HepG2 (cell line): ENCODE measurements around the gene SMIM21. TPM values are rescaled to one million over a fixed set of nuclear protein-coding genes. Genes with fewer than 3 reads are reported as not detected.

Experiments
- ATAC-seq: fragments of 200-7000 bp; cut with Tn5 transposase; 3 replicates; pipeline ENCODE4 v1.9.1; 2020; ENCODE audit warnings: mild to moderate bottlenecking, moderate library complexity
- BruUV-seq: library from RNA; stranded (reverse); fragments of 400-500 nt; replicated peaks from 2 replicates; lab custom pipeline; 2021; lab: Mats Ljungman, UMichigan
- CTCF ChIA-PET: fragments of 300-600 bp; formaldehyde crosslinking; extraction: SDS; loops from one replicate; lab custom pipeline; 2021; ENCODE audit warnings: low total read pairs, inconsistent platforms, low intra/inter-chr PET ratio; lab: Yijun Ruan, JAX
- POLR2A ChIA-PET: fragments of 350-600 bp; sonication (Branson Sonifier 250); formaldehyde crosslinking; loops from one replicate; lab custom pipeline; 2020; ENCODE audit warnings: antibody characterized with exemption, inconsistent platforms; lab: Yijun Ruan, JAX
- DNase-seq: peaks from one replicate; pipeline ENCODE4 v3.0.0-alpha.2; 2015; ENCODE audit warnings: low spot score
- FAIRE-seq: peaks from 3 replicates; lab custom pipeline; 2011; peaks lifted over from hg19 to GRCh38; lab: Jason Lieb, UNC
- H2AFZ ChIP-seq: one replicate; pipeline ENCODE4 v1.6.1; 2011; ENCODE audit warnings: low read length, inconsistent platforms
- H3K27ac ChIP-seq: fragments of 300-600 bp; 3 replicates; pipeline ENCODE4 v1.8.0; 2011; ENCODE audit warnings: mixed run types, mild to moderate bottlenecking, mixed read lengths, low read length, inconsistent platforms; ENCODE audit not compliant: insufficient read depth; ENCODE audit errors: extremely low read length
- H3K27me3 ChIP-seq, 2 experiments: fragments of 200-600 bp in 1 of 2; 2 replicates in 1 of 2; 3 replicates in 1 of 2; pipeline versions ENCODE4 v1.6.0 to v1.8.0; 2011; ENCODE audit warnings: low read length in 2 of 2, mild to moderate bottlenecking in 2 of 2, moderate library complexity in 2 of 2, inconsistent platforms in 1 of 2; ENCODE audit not compliant: insufficient read depth in 2 of 2, control insufficient read depth in 1 of 2
- H3K36me3 ChIP-seq, 2 experiments: fragments of 200-600 bp in 1 of 2; replicated peaks in 1 of 2; 2 replicates in 1 of 2; 3 replicates in 1 of 2; pipeline versions ENCODE4 v1.5.1 to v1.8.0; 2011; ENCODE audit warnings: low read length in 2 of 2, inconsistent platforms in 1 of 2; ENCODE audit not compliant: insufficient read depth in 2 of 2, control insufficient read depth in 1 of 2
- H3K4me1 ChIP-seq: 2 replicates; pipeline ENCODE4 v1.5.1; 2012; ENCODE audit warnings: low read length, inconsistent platforms; ENCODE audit not compliant: insufficient read depth
- H3K4me2 ChIP-seq: 2 replicates; pipeline ENCODE4 v1.6.0; 2011; ENCODE audit warnings: low read depth, low read length, inconsistent platforms
- H3K4me3 ChIP-seq, 3 experiments: fragments of 200-600 bp in 1 of 3; sonication (generic), shearing (Covaris generic) in 1 of 3; replicated peaks in 1 of 3; 2 replicates each; pipeline ENCODE4 v1.5.1; 2011 to 2016; ENCODE audit warnings: low read length in 3 of 3, inconsistent platforms in 2 of 3, low read depth in 2 of 3, mild to moderate bottlenecking in 2 of 3, control low read depth in 1 of 3, mixed read lengths in 1 of 3; ENCODE audit not compliant: insufficient read depth in 1 of 3
- H3K79me2 ChIP-seq: one replicate; pipeline ENCODE4 v1.6.1; 2011; ENCODE audit warnings: low read length, inconsistent platforms; ENCODE audit not compliant: insufficient read depth
- H3K9ac ChIP-seq: 2 replicates; pipeline ENCODE4 v1.6.0; 2011; ENCODE audit warnings: mild to moderate bottlenecking, low read depth, low read length, inconsistent platforms; ENCODE audit not compliant: insufficient read depth
- H3K9me3 ChIP-seq: 2 replicates; pipeline ENCODE4 v1.5.1; 2012; ENCODE audit warnings: mild to moderate bottlenecking, low read length
- H4K20me1 ChIP-seq: 2 replicates; pipeline ENCODE4 v1.6.0; 2011; ENCODE audit warnings: inconsistent platforms, mild to moderate bottlenecking, low read length, moderate library complexity; ENCODE audit not compliant: insufficient read depth
- ATM ChIP-seq: fragments of 450-650 bp; IDR thresholded peaks from 2 replicates; pipeline ENCODE4 v1.7.1; 2017; ENCODE audit warnings: mild to moderate bottlenecking, borderline replicate concordance
- DR1 ChIP-seq: sonication (generic); formaldehyde crosslinking; IDR thresholded peaks from 2 replicates; pipeline ENCODE4 v1.8.0; 2021; ENCODE audit warnings: mild to moderate bottlenecking, missing genetic modification reagents, inconsistent platforms
- HOXA3 ChIP-seq: sonication (generic); formaldehyde crosslinking; IDR thresholded peaks from 2 replicates; pipeline ENCODE4 v1.5.0; 2020; ENCODE audit warnings: missing genetic modification reagents
- MIXL1 ChIP-seq: IDR thresholded peaks from 2 replicates; pipeline ENCODE4 v1.6.1; 2016
- NAIF1 ChIP-seq: sonication (generic); formaldehyde crosslinking; IDR thresholded peaks from 2 replicates; pipeline ENCODE4 v1.5.0; 2020; ENCODE audit warnings: mild to moderate bottlenecking, missing genetic modification reagents, borderline replicate concordance
- RXRB ChIP-seq: IDR thresholded peaks from 2 replicates; pipeline ENCODE4 v1.6.1; 2016; ENCODE audit warnings: borderline replicate concordance, missing genetic modification reagents, missing compliant biosample characterization
- ZNF724P ChIP-seq: sonication (generic); formaldehyde crosslinking; IDR thresholded peaks from 2 replicates; pipeline ENCODE4 v1.8.0; 2022; ENCODE audit warnings: missing genetic modification reagents, borderline replicate concordance
- ZNF776 ChIP-seq: sonication (generic); formaldehyde crosslinking; IDR thresholded peaks from 2 replicates; pipeline ENCODE4 v1.4.0; 2020; ENCODE audit warnings: mild to moderate bottlenecking, missing genetic modification reagents
- ZSCAN22 ChIP-seq: sonication (generic); formaldehyde crosslinking; IDR thresholded peaks from 2 replicates; pipeline ENCODE4 v1.4.0; 2020; ENCODE audit warnings: mild to moderate bottlenecking, missing genetic modification reagents
- WGBS: methylation state at CpG from one replicate; pipeline ENCODE4 v1.1.6; 2017; ENCODE audit warnings: low lambda C conversion rate; 5-methylcytosine and 5-hydroxymethylcytosine counted together
- in situ Hi-C: cut with HindIII; loops from 2 replicates; pipeline ENCODE4 v1.10.0; 2017; ENCODE audit warnings: low pct_unique_long_range_greater_than_20kb; ENCODE audit not compliant: extremely low pct_ligation_motif_present
- intact Hi-C: fragments of 100-400 bp; cut with micrococcal nuclease; formaldehyde crosslinking; loops from one replicate; pipeline ENCODE4 v1.10.0; 2022; ENCODE audit not compliant: unreplicated experiment
- polyA plus RNA-seq, 8 experiments: library from polyadenylated mRNA; depleted of rRNA in 3 of 8; stranded (reverse) in 7 of 8; unstranded in 1 of 8; fragments of >200 nt; fragmentation: Illumina TruSeq in 4 of 8; extraction: Trizol in 4 of 8; gene quantifications; 2 replicates each; pipeline versions ENCODE4 v1.2.1 to v1.2.3, GENCODE V29; 2011 to 2016; ENCODE audit warnings: low read depth in 4 of 8, missing spikeins in 1 of 8, mixed read lengths in 1 of 8; ENCODE audit not compliant: insufficient read depth in 1 of 8
- total RNA-seq, 5 experiments: library from RNA; depleted of rRNA; stranded (reverse); fragments of >200 nt; fragmentation: Illumina TruSeq; extraction: Trizol; gene quantifications; 2 replicates each; pipeline ENCODE4 v1.2.3, GENCODE V29; 2016; ENCODE audit warnings: low read depth in 1 of 5
- TF ChIP-seq, protein P1 (sequence below): sonication (generic); formaldehyde crosslinking; IDR thresholded peaks from 2 replicates; pipeline ENCODE4 v1.8.0; 2022; ENCODE audit warnings: mild to moderate bottlenecking, missing genetic modification reagents
- TF ChIP-seq, protein P2 (sequence below): IDR thresholded peaks from 2 replicates; pipeline ENCODE4 v1.6.1; 2012; ENCODE audit warnings: low read depth, low read length, improper control_type of control experiment
- TF ChIP-seq, protein P3 (sequence below): sonication (generic); formaldehyde crosslinking; IDR thresholded peaks from 2 replicates; pipeline ENCODE4 v1.4.0; 2020; ENCODE audit warnings: missing genetic modification reagents
- TF ChIP-seq, protein P4 (sequence below): sonication (generic); formaldehyde crosslinking; IDR thresholded peaks from 2 replicates; pipeline ENCODE4 v1.4.0; 2020; ENCODE audit warnings: missing genetic modification reagents, low read depth, mild to moderate bottlenecking, borderline replicate concordance

The SMIM21 gene
- total and polyA plus RNA-seq, 2 of the 13 experiments (the other 11 are each of a cell fraction or from before 2014, with no cell fraction given): not detected

DNA sequence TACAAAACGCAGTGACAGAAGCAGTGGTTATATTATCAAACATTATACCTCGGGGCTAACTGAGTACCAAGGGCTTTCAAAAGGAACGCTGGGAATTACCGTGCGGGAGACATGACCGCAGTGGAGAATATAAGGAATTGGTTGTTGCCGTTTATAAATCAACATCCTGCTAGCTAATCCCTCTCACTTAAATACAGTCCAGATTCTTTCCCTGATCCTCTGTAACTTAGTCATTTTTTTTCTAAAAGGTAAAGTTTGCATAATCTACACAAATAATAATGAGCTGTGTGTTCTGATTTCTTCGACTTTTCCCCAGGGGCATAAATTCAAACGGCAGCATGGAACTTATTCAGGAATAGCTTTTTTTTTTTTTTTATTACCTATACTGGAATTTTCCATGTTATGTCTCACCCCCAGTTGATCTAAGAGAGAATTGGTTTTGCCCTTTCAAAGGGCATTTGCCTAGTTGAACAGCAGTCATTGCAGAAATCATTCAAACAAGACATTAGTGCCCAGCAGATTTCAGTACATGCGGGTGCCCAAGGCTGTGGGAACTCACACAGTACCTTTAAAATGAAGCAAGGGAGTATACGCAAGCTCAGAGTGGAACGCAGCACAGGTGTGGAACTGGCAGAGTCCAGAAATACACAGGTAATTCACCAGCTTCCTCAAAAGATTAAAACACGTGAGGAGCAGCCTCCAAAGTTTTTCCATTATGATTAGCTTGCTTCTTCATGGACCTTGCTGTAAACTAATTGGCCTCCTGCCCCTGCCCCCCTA is 63.9 kb downstream of the SMIM21 start:
- no peaks in the 10 kb centered on the region for H4K20me1 ChIP-seq
- DNase-seq: no peak
- H3K27ac ChIP-seq: no peak overlapping the region
- no peak for ATAC-seq
- ChIA-PET POLR2A (no interaction called here), CTCF (no interaction called here)
- no TSS peak for BruUV-seq
- no peak overlapping the region for H3K4me2 ChIP-seq
- no peak overlapping the region for H2AFZ ChIP-seq
- no peaks in the 10 kb centered on the region for H3K4me1 ChIP-seq
- in situ Hi-C loops: no loop called here
- TF ChIP-seq MIXL1 (CRISPR knock-in tag) (no peak), RXRB (no peak), NAIF1 (CRISPR knock-in tag) (no peak)
- TF ChIP-seq, protein P1, sequence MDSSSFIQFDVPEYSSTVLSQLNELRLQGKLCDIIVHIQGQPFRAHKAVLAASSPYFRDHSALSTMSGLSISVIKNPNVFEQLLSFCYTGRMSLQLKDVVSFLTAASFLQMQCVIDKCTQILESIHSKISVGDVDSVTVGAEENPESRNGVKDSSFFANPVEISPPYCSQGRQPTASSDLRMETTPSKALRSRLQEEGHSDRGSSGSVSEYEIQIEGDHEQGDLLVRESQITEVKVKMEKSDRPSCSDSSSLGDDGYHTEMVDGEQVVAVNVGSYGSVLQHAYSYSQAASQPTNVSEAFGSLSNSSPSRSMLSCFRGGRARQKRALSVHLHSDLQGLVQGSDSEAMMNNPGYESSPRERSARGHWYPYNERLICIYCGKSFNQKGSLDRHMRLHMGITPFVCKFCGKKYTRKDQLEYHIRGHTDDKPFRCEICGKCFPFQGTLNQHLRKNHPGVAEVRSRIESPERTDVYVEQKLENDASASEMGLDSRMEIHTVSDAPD (CRISPR knock-in tag): no peak
- FAIRE-seq: no peak
- no peaks in the 10 kb centered on the region for H3K9me3 ChIP-seq
- H3K79me2 ChIP-seq: no peaks in the 10 kb centered on the region
- intact Hi-C loops: no loop called here
- no peak overlapping the region for H3K9ac ChIP-seq
- no peak overlapping the region for H3K4me3 ChIP-seq
- H3K36me3 ChIP-seq: no peaks in the 10 kb centered on the region
- WGBS: 65% methylated on average over 13 of the region's 13 CpGs
- H3K27me3 ChIP-seq: peaks cover 0 to 48% of the 10 kb centered on the region in 2 experiments; a peak in 2 of 5 replicates

DNA sequence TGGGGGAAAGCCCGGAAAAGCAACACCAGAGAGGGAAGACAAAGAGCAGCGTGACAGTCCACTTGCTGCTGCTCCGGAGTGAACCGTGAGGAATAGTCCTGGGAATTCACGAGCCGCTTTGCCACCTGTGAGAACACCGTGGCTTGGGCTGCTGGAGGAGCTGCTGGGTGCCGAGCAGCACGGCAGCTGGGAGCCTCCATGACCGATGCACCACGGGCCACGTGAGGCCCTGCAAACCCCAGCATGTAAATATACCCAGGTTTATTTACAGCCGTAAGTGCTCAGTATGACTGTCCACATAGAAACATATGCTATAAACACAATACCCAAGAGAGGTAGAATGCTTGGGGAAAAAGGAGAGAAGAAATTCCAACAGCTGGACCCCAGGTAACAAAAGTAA is 65.1 kb downstream of the SMIM21 start:
- Histone ChIP-seq H3K4me1 (no peaks in the 10 kb centered on the region), H3K79me2 (no peaks in the 10 kb centered on the region), H3K9ac (no peak overlapping the region), H4K20me1 (no peaks in the 10 kb centered on the region), H3K9me3 (no peaks in the 10 kb centered on the region), H2AFZ (no peak overlapping the region), H3K36me3 (no peaks in the 10 kb centered on the region), H3K4me2 (no peak overlapping the region; the same call in 1 of the 2 replicates), H3K27ac (no peak overlapping the region), H3K27me3 (peaks cover 0 to 43% of the 10 kb centered on the region in 2 experiments; a peak in 2 of 5 replicates), H3K4me3 (no peak overlapping the region)
- intact Hi-C loops (no loop called here), in situ Hi-C loops (no loop called here)
- CTCF ChIA-PET: no interaction called here
- POLR2A ChIA-PET: no interaction called here
- DNase-seq (no peak), FAIRE-seq (no peak), ATAC-seq (peak; percentile 55)
- WGBS: 26% methylated on average over 10 of the region's 13 CpGs
- BruUV-seq: no TSS peak
- TF ChIP-seq, protein P2, sequence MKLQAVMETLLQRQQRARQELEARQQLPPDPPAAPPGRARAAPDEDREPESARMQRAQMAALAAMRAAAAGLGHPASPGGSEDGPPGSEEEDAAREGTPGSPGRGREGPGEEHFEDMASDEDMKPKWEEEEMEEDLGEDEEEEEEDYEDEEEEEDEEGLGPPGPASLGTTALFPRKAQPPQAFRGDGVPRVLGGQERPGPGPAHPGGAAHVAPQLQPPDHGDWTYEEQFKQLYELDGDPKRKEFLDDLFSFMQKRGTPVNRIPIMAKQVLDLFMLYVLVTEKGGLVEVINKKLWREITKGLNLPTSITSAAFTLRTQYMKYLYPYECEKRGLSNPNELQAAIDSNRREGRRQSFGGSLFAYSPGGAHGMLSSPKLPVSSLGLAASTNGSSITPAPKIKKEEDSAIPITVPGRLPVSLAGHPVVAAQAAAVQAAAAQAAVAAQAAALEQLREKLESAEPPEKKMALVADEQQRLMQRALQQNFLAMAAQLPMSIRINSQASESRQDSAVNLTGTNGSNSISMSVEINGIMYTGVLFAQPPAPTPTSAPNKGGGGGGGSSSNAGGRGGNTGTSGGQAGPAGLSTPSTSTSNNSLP: no peak
- no peak for TF ChIP-seq HOXA3 (CRISPR knock-in tag)
- TF ChIP-seq, protein P3, sequence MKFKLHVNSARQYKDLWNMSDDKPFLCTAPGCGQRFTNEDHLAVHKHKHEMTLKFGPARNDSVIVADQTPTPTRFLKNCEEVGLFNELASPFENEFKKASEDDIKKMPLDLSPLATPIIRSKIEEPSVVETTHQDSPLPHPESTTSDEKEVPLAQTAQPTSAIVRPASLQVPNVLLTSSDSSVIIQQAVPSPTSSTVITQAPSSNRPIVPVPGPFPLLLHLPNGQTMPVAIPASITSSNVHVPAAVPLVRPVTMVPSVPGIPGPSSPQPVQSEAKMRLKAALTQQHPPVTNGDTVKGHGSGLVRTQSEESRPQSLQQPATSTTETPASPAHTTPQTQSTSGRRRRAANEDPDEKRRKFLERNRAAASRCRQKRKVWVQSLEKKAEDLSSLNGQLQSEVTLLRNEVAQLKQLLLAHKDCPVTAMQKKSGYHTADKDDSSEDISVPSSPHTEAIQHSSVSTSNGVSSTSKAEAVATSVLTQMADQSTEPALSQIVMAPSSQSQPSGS (CRISPR knock-in tag): no peak
- no peak for TF ChIP-seq ZNF724P (CRISPR knock-in tag)
- TF ChIP-seq ATM: no peak
- TF ChIP-seq, protein P4, sequence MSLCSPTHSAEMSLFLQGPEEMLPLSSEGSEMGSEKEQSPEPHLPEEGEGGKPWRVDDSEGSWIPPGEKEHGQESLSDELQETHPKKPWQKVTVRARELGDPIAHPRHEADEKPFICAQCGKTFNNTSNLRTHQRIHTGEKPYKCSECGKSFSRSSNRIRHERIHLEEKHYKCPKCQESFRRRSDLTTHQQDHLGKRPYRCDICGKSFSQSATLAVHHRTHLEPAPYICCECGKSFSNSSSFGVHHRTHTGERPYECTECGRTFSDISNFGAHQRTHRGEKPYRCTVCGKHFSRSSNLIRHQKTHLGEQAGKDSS (CRISPR knock-in tag): no peak
- no peak for TF ChIP-seq DR1 (CRISPR knock-in tag)
- TF ChIP-seq ZNF776 (CRISPR knock-in tag): no peak
- no peak for TF ChIP-seq ZSCAN22 (CRISPR knock-in tag)
